8988T (cell line): ENCODE results near the gene APOC3.

Experiments
- DNase-seq: peaks from one replicate; pipeline ENCODE4 v3.0.0; 2011

APOC3 gene

GRCh38 chr11:116879800-116880625 is 50.3 kb downstream of the APOC3 start:
- DNase-seq: no peak

- DNase-seq: no peak
Measured at GRCh38 chr11:116881143-116881542, 51.4 kb downstream of the APOC3 start.

DNA sequence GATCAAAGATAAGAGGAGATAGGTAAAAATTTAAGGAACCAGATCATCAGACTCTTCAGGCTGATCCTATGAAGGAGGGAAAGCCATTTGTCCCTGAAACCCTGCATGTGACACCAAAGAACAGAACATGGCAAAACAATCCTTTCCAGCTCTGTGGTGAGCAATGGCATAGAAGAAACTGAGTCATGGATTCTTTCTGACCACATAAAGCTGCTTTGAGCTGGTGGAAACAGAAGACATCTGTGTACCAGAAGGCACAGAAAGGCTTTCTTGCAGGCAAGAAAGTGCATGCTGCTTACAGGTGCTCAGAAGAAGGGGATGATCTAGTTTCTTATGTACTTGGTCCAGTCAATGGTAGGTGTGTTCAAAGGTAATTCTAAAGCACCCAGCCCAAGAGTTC is 52.7 kb downstream of the APOC3 start:
- no peak for DNase-seq
